SK-N-SH treated with all-trans-retinoic acid at 6 μM for 48 hours (cell line): ENCODE results near the gene YTHDC2.

Experiments used
- ATAC-seq: fragments of 200-7000 bp; cut with Tn5 transposase; 3 replicates; pipeline ENCODE4 v1.9.1; 2020; ENCODE audit warnings: mild to moderate bottlenecking, moderate library complexity
- ARNTL ChIP-seq: fragments of 450-650 bp; formaldehyde crosslinking; IDR thresholded peaks from 2 replicates; pipeline ENCODE4 v1.5.0; 2020; ENCODE audit warnings: low read depth, mild to moderate bottlenecking, moderate library complexity, borderline replicate concordance
- BACH2 ChIP-seq: fragments of 250-450 bp; sonication (Bioruptor Pico); IDR thresholded peaks from 2 replicates; pipeline ENCODE4 v1.9.0; 2021; ENCODE audit warnings: mild to moderate bottlenecking, borderline replicate concordance
- CREB5 ChIP-seq: fragments of 250-450 bp; sonication (Bioruptor Pico); IDR thresholded peaks from 2 replicates; pipeline ENCODE4 v1.5.1; 2020; ENCODE audit warnings: low read depth, mild to moderate bottlenecking, moderate library complexity
- CSDC2 ChIP-seq: fragments of 250-450 bp; sonication (Bioruptor Pico); IDR thresholded peaks from 2 replicates; pipeline ENCODE4 v1.5.0; 2020; ENCODE audit warnings: mild to moderate bottlenecking, moderate library complexity
- CSRNP3 ChIP-seq: fragments of 250-450 bp; sonication (Bioruptor Pico); IDR thresholded peaks from 2 replicates; pipeline ENCODE4 v1.5.1; 2021; ENCODE audit warnings: mild to moderate bottlenecking, moderate library complexity
- ESRRG ChIP-seq: fragments of 250-450 bp; sonication (Bioruptor Pico); IDR thresholded peaks from 2 replicates; pipeline ENCODE4 v1.6.1; 2021; ENCODE audit warnings: mild to moderate bottlenecking
- ISL1 ChIP-seq: fragments of 250-450 bp; sonication (Bioruptor Pico); IDR thresholded peaks from 2 replicates; pipeline ENCODE4 v2.1.2; 2022; ENCODE audit warnings: mild to moderate bottlenecking, moderate library complexity
- OSR1 ChIP-seq: fragments of 250-450 bp; sonication (Bioruptor Pico); IDR thresholded peaks from 2 replicates; pipeline ENCODE4 v1.8.0; 2022; ENCODE audit warnings: moderate library complexity, mild to moderate bottlenecking, inconsistent platforms
- PATZ1 ChIP-seq: fragments of 250-450 bp; sonication (Bioruptor Pico); IDR thresholded peaks from 2 replicates; pipeline ENCODE4 v1.8.0; 2020; ENCODE audit warnings: mild to moderate bottlenecking, moderate library complexity, borderline replicate concordance
- POU6F1 ChIP-seq: fragments of 250-450 bp; sonication (Bioruptor Pico); IDR thresholded peaks from 2 replicates; pipeline ENCODE4 v1.8.0; 2021; ENCODE audit warnings: low read depth, mild to moderate bottlenecking, moderate library complexity, borderline replicate concordance
- PPARA ChIP-seq: fragments of 250-450 bp; sonication (Bioruptor Pico); IDR thresholded peaks from 2 replicates; pipeline ENCODE4 v1.5.0; 2020; ENCODE audit warnings: mild to moderate bottlenecking, borderline replicate concordance
- RARB ChIP-seq: fragments of 250-450 bp; sonication (Bioruptor Pico); IDR thresholded peaks from 2 replicates; pipeline ENCODE4 v1.8.0; 2021; ENCODE audit warnings: mild to moderate bottlenecking, moderate library complexity
- SNAI2 ChIP-seq: fragments of 250-450 bp; sonication (Bioruptor Pico); IDR thresholded peaks from 2 replicates; pipeline ENCODE4 v1.5.0; 2020; ENCODE audit warnings: mild to moderate bottlenecking, moderate library complexity
- TOX ChIP-seq: fragments of 250-450 bp; sonication (Bioruptor Pico); IDR thresholded peaks from 2 replicates; pipeline ENCODE4 v1.8.0; 2021; ENCODE audit warnings: mild to moderate bottlenecking, moderate library complexity, borderline replicate concordance
- TSHZ2 ChIP-seq: fragments of 250-450 bp; sonication (Bioruptor Pico); IDR thresholded peaks from 2 replicates; pipeline ENCODE4 v1.5.0; 2020; ENCODE audit warnings: mild to moderate bottlenecking, moderate library complexity
- ZC3H10 ChIP-seq: fragments of 250-450 bp; sonication (Bioruptor Pico); IDR thresholded peaks from 2 replicates; pipeline ENCODE4 v1.5.1; 2021; ENCODE audit warnings: mild to moderate bottlenecking, moderate library complexity
- ZFP3 ChIP-seq: fragments of 250-450 bp; sonication (Bioruptor Pico); IDR thresholded peaks from 2 replicates; pipeline ENCODE4 v1.5.0; 2020; ENCODE audit warnings: mild to moderate bottlenecking, moderate library complexity
- ZFP30 ChIP-seq: fragments of 450-650 bp; formaldehyde crosslinking; IDR thresholded peaks from 2 replicates; pipeline ENCODE4 v1.5.0; 2022; ENCODE audit warnings: mild to moderate bottlenecking, moderate library complexity
- ZNF565 ChIP-seq: fragments of 450-650 bp; formaldehyde crosslinking; conservative IDR thresholded peaks from 2 replicates; pipeline ENCODE4 v1.5.0; 2020; ENCODE audit warnings: low read depth, mild to moderate bottlenecking, moderate library complexity
- ZNF70 ChIP-seq: fragments of 450-650 bp; formaldehyde crosslinking; IDR thresholded peaks from 2 replicates; pipeline ENCODE4 v1.5.0; 2020; ENCODE audit warnings: mild to moderate bottlenecking, moderate library complexity
- ZNF8 ChIP-seq: fragments of 450-650 bp; formaldehyde crosslinking; IDR thresholded peaks from 2 replicates; pipeline ENCODE4 v1.5.0; 2020; ENCODE audit warnings: mild to moderate bottlenecking, moderate library complexity

The YTHDC2 gene

GRCh38 chr5:113612060-113612496, 98.6 kb downstream of the YTHDC2 start (continued):
- no peak for TF ChIP-seq CREB5 (CRISPR knock-in tag)
- TF ChIP-seq ZNF565, result no peak
- no peak for TF ChIP-seq CSDC2 (CRISPR knock-in tag)
- TF ChIP-seq PATZ1 (CRISPR knock-in tag), result no peak
- no peak for TF ChIP-seq ZNF70
- no peak for TF ChIP-seq ARNTL (CRISPR knock-in tag)
- no peak for TF ChIP-seq POU6F1 (CRISPR knock-in tag)

- no peak for ATAC-seq
- TF ChIP-seq ISL1 (CRISPR knock-in tag) (no peak), TOX (CRISPR knock-in tag) (no peak), ZC3H10 (CRISPR knock-in tag) (no peak), ZNF8 (CRISPR knock-in tag) (no peak)
These were observed 100.7 kb downstream of the YTHDC2 start for GRCh38 chr5:113614191-113614590.

GRCh38 chr5:113615708-113616107, 102.2 kb downstream of the YTHDC2 start:
- TF ChIP-seq ZC3H10 (CRISPR knock-in tag), result no peak
- no peak for TF ChIP-seq PPARA
- no peak for TF ChIP-seq SNAI2 (CRISPR knock-in tag)
- no peak for TF ChIP-seq ZNF70
- no peak for TF ChIP-seq BACH2 (CRISPR knock-in tag)
- no peak for TF ChIP-seq TSHZ2 (CRISPR knock-in tag)
- no peak for TF ChIP-seq ZFP30 (CRISPR knock-in tag)
- TF ChIP-seq OSR1 (CRISPR knock-in tag), result no peak
- TF ChIP-seq RARB (CRISPR knock-in tag), result no peak
- ATAC-seq, result no peak

GRCh38 chr5:113617191-113617796, 103.8 kb downstream of the YTHDC2 start:
- no peak for ATAC-seq
- TF ChIP-seq CSDC2 (CRISPR knock-in tag) (no peak), TOX (CRISPR knock-in tag) (no peak), ESRRG (CRISPR knock-in tag) (no peak), CSRNP3 (CRISPR knock-in tag) (no peak), ZFP30 (CRISPR knock-in tag) (no peak), RARB (CRISPR knock-in tag) (no peak), ISL1 (CRISPR knock-in tag) (no peak), ZNF8 (CRISPR knock-in tag) (no peak), ZNF70 (no peak), ZC3H10 (CRISPR knock-in tag) (no peak), OSR1 (CRISPR knock-in tag) (no peak), ZFP3 (CRISPR knock-in tag) (no peak), TSHZ2 (CRISPR knock-in tag) (no peak), ZNF565 (no peak), ARNTL (CRISPR knock-in tag) (no peak), PPARA (no peak), SNAI2 (CRISPR knock-in tag) (no peak)
